Measurements from ENCODE around the gene RAD51. TPM values are rescaled to one million over a fixed set of nuclear protein-coding genes. Genes with fewer than 3 reads are reported as not detected.
A peak's percentile ranks its signal among the peaks of the same experiment; 100 is the strongest.

Gene RAD51
- total and polyA plus RNA-seq, 8 donors = 0.15 to 1.3 (median 0.45) TPM

DNA sequence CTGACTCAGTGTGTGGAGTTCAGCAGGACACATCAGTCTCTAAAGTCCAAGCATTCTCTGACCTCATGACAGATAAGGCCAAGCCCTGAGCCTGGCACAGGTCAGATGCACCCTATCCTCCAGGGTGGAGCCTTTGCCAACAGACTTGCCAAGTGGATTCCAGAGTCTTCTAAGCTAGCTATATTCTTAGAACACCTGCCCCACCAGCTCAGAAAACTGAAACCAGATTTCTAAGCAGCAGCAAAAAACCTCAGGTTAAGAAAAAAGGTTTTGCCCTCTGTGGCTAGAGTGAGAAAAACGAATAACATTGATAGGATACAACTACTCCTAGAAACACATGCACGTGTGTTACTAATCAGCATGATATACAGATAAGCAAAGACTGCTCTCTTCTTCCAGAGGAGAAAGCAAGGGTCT, 48.5 kb downstream of the RAD51 start:
- Histone ChIP-seq H3K27me3 (no peaks in the 10 kb centered on the region), H3K4me3 (no peak overlapping the region), H3K4me1 (no peaks in the 10 kb centered on the region), H3K27ac (no peak overlapping the region), H3K36me3 (peaks cover 0 to 33% (median 6%) of the 10 kb centered on the region in 3 donors), H3K9me3 (no peaks in the 10 kb centered on the region)
- intact Hi-C loops (cut with DNase I) = no loop called here
- FAIRE-seq (no peak), DNase-seq (no peak), ATAC-seq (no peak)
- WGBS, 2 donors = 68 to 74% methylated on average over 2 of the region's 2 CpGs
- no peak for TF ChIP-seq CTCF (IDR thresholded peaks at IDR 0.05)

DNA sequence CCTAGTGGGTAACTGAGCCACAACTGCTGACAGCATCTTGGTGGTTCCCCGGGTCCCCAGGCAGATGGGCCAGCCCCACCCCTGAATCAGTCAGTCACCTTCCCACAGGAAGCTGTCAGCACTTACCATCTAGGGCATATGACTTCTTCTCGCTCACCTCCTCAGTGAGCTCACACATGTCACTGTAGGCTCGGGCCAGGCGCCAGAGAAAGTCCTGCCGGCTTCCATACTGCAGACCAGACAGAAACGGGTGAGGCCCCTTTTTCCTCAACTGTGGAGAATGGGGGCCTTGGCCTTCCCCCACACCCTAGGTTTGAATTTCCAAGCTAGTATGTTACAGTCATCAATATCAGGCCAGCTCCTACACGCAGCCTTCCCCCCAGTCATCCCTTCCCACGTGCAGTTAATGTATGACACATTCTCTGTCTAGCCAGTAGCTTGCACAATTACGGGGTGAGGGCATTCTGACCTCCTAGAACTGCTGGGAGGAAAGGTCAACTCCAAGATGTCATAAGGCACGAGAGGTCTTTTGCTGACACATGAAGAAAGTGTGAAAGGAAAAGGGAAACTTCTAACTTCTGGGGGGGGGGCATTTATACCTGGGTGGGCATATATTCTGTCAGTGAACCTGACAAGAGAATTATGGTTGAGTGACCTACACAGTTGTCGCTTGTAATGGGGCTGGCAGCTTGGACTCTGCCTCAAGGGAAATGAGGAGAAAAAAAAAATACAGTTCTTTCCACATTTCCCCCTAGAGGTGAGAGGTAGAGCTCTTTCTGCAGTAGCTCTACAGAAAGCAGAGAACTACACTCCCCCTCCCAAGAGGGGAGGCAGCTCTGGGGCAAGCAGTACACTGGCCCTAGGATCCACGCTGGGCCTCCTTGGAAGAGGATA, 49.2 kb downstream of the RAD51 start:
- Histone ChIP-seq H3K4me1 (no peaks in the 10 kb centered on the region), H3K36me3 (peaks cover 0 to 33% (median 6%) of the 10 kb centered on the region in 3 donors), H3K27me3 (no peaks in the 10 kb centered on the region), H3K4me3 (no peak overlapping the region), H3K27ac (no peak overlapping the region), H3K9me3 (no peaks in the 10 kb centered on the region)
- WGBS, 2 donors = 85 to 90% methylated on average over 12 of the region's 12 CpGs
- no peak for DNase-seq
- no peak for FAIRE-seq
- TF ChIP-seq CTCF (IDR thresholded peaks at IDR 0.05) = no peak
- intact Hi-C loops (cut with DNase I) = no loop called here
- ATAC-seq = peak in 2 of 4 donors; percentile 51 to 53

GRCh38 chr15:40744815-40745152, 49.8 kb downstream of the RAD51 start:
- no peak overlapping the region for H3K27ac ChIP-seq
- FAIRE-seq (no peak), ATAC-seq (no peak), DNase-seq (no peak)
- TF ChIP-seq CTCF (IDR thresholded peaks at IDR 0.05) = no peak
- no peaks in the 10 kb centered on the region for H3K4me1 ChIP-seq
- H3K9me3 ChIP-seq = no peaks in the 10 kb centered on the region
- WGBS, 2 donors = 78 to 85% methylated on average over 5 of the region's 5 CpGs
- H3K4me3 ChIP-seq = no peak overlapping the region
- intact Hi-C loops (cut with DNase I) = no loop called here
- H3K27me3 ChIP-seq = no peaks in the 10 kb centered on the region
- peaks cover 0 to 31% (median 6%) of the 10 kb centered on the region in 3 donors for H3K36me3 ChIP-seq

GRCh38 chr15:40746916-40747418, 52.0 kb downstream of the RAD51 start:
- no peak overlapping the region for H3K4me3 ChIP-seq
- no peaks in the 10 kb centered on the region for H3K4me1 ChIP-seq
- DNase-seq = no peak
- no peak for FAIRE-seq
- intact Hi-C loops (cut with DNase I) = no loop called here
- H3K27ac ChIP-seq = no peak overlapping the region
- peak in 1 of 4 donors; percentile 39 for ATAC-seq
- no peaks in the 10 kb centered on the region for H3K9me3 ChIP-seq
- TF ChIP-seq CTCF (IDR thresholded peaks at IDR 0.05) = no peak
- H3K27me3 ChIP-seq = no peaks in the 10 kb centered on the region
- peaks cover 0 to 36% (median 11%) of the 10 kb centered on the region in 3 donors for H3K36me3 ChIP-seq
- 67 to 72% methylated on average over 3 of the region's 3 CpGs for WGBS, 2 donors

Measured in pancreas (tissue), 10 donors.